NCI-H1092 (cell line): Measurements from ENCODE around the gene TRPM8.

Source experiments
- DNase-seq: peaks from one replicate; lab custom pipeline; 2025; lab: John Stamatoyannopoulos, UW

TRPM8 gene

DNA sequence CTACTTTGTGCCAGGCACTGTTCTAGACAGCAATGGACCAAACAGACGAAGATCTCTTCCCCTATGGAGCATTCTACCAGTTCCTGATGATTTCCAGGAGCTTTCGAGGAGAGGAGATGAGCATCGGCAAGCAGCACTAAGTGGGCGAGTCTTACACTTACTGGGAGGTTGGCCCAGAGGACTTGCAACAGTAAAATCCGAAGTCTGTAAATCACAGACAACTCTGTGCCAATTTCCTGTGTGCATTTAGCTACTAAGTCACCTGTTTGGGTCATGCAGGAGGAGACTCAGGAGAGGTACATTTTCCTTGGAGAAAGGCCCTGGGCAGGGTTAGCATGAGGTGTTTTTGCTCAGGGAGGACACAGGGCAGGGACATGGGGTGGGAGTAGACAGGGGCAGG lies 58.9 kb downstream of the TRPM8 start:
- DNase-seq, result no peak

DNA sequence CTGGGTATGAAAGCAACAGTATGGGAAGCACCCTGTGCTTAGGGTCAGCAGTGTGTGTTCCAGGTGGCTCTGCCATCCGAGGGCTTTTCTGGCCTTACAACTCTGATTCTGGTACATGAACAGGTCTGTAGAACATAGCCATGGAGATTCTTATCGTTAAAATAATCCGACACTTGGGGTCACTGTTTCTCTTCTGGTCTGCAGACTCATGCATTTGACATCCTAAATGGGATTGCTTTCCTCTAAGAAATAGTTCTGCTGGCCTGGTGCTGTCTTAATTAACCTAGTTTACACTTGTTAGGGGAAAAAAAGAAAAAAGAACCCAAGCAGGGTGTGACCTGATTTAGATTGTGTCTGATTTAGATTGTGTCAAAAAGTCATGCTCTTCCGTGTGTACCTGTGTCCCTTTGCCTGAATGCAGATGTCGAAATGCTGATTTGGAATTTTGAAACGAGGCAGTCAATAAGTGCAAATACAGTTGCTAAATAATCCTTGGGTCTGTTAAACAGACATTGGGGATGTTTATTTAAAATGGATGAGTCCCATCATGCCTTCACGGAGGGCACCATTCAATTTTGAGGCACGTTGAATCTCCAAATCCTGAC lies 59.6 kb downstream of the TRPM8 start:
- DNase-seq, result peak; percentile 19

DNA sequence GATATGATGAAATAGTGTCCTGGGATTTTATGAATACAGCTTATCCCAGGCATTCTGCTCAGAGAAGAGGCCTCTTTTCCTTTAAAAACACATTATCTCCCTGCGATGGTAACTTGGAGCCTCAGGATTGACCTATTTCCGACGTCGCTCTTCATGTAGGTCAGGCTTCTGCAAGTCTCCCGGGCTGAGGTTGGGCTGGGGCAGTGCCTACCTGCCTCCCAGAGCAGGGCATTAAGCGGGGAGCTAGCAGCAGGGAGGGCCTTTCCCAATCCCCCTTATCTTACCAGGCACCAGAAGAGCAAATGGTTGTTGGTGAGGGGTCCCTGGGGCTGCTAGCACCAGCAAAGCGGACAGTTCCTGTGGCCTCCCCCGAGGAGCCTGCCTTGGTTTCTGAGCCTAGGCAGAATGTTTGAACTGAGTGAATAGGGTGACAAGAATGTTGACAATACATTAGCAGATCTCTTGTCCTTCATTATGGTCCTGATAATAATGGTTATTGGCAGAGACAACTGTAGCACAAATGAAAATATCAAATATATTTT lies 60.2 kb downstream of the TRPM8 start:
- no peak for DNase-seq

DNA sequence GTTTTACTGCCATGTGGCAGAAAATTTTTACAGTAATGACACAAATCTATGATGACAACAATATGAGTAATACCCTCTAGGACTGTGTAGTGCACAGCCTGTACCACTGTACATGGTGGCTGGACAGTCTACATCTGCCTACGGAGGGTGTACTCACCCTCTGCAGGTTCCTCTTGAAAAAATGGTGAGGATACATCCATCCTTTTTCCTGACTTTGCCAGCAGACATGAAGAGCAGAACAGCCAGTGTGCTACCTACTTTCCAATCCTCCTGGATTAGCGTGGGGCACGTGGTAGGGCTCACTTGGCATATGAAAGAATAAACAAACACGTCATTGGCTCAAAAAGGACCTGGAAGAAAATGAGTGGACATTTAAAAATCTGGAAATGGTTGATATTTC lies 62.6 kb downstream of the TRPM8 start:
- no peak for DNase-seq

DNA sequence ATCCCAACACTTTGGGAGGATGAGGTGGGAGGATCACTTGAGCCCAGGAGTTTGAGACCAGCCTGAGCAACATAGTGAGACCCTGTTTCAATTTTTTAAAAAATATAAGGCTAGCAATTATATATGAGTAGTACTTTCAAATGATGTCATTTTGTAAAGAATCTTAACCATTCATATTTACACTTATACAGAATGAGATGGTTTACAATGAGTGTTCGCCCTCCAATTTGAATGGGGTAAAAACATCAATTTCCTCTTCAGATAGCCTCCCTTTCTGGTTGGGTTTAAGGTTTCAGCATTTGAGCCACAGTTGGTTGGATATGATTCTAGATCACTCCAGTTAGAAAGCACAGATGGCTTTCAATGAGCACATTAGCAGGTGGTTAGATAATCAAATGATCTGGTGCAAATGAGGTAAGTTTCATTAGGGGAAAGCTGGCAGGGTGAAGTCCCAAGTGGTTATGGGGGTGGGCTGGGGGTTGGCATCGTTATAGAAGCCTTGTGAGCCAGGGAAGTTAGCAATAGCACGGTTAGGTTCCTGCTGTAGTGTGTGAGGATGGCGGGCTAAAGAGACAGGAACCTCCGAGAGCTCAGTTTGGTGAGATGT lies 63.9 kb downstream of the TRPM8 start:
- peak; percentile 31 for DNase-seq

DNA sequence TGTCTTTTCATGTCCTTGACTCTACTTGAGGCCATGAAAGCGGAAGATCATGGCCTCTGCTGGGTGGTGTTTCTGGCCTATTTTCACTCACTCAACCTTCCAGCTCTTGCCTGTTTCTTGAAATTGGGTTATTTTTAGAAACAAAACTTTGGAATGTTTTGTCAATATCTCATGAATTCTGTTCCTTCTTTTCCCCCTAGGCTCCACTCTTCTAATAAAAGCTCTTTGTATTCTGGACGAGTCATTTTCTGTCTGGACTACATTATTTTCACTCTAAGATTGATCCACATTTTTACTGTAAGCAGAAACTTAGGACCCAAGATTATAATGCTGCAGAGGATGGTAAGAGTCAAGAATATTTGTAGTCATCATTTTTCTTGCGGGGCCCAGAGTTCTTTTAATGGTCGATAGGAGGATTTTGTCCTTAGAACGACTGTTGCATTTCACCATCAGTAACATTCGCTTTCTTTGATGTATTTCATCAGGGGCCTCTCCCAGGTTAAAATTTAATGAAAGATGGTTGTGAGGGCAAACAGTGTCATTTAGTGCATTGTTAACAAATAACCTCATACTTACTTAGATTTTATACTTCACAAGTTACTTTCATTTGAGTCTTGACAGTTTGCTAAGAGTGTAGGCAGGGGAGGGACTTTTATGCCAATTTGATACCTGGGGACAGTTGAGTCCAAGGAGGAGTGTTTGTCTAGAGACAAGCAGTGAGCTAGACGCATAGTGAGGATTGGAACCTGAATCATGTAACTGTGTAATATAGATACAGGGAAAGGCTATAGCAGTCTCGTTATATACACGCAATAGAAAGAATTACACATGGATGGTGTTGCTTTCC lies 64.6 kb downstream of the TRPM8 start:
- no peak for DNase-seq

DNA sequence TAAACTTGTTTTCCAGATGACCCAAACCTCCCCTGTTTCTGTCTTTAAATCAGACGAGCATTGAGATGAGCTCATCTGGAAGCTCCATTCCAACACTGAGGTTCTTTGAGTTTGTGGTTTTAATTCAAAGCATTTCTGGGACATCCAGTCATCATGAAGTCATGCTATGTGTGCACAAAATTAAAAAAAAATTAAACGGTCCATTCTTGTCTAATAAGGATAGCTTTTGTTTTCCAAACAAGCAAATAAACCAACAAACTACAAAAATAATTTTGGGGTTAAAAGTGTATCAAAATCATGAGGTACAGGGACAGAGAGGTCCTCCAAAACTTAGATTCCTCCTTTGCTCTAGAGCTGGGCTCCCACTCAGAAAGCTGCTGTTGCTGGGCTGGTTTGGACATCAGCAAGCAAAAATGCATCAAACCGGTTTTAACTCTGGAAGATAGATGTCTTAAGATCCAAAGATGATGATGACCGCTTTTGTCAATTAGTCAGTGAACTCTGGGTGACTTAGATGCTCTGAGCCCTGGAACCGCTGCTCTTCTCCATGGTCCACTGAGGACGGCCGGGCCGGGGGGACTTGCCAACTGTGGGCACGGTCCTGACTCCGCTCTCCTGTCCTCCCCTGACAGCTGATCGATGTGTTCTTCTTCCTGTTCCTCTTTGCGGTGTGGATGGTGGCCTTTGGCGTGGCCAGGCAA lies 65.4 kb downstream of the TRPM8 start:
- no peak for DNase-seq

DNA sequence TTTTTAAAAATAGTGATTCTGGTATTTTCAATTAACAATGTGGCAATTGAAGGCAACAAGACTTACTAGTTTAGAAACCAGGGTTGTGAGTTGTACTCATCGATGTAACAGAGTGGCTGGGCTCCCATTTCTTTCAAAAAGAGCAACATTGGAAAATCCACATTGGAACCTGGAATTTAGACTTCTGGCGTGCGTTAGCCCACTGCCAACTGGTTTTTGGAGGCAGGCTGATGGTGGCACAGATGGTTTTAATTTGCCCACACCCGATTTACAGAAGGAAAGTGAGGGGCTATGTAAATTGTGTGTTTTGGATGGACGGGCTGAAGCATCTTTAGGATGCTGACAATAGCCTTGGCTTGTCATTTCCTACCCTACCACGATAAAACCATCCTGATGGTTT lies 66.3 kb downstream of the TRPM8 start:
- no peak for DNase-seq

DNA sequence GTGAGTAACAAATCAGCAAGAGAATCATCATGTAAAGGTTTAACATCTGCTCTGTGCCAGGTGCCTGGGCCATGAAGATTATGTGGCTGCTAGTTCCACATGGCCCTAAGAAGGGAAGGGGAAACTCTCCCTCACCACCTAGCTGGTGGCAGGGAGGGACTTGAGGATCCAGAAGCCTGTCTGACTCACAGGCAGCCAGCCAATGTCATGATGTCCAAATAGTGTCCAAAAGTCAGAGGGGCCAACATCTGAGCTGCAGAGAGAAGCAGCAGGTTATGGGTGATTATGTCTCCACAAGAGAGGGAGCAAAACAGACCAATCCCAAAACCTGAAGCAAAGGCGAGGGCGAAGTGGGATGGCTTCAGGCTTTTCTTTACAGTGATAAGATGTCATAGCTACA lies 71.4 kb downstream of the TRPM8 start:
- no peak for DNase-seq

DNA sequence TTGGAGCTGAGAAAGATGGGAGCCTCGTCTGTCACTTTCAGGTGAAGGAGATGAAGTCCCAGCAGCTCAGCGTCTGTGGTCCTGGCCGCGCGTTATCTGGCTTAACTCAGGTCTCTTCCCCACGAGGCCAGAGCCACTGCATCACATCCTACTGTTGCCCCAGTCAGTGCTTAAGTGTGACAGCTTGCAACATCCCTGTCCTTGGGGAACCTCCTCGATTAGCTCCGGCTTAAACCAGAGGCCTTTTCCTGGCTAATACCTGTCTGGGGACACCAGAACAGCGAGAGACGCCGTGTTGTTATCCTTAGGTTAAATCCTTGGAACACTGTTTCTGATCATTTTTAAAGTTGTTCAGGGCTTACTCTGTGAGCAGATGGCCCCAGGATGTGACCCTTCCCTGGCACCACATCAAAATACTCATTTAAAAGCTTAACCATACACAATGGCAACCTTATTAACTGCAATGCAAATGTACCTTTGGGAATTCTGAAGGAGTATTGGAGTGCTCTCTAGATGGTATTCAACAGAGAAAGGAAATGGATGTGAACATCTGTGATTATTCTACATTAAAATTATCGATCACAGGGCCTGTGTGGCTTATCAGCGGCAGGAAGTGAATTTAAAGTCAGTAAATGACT lies 72.2 kb downstream of the TRPM8 start:
- peak; percentile 71 for DNase-seq

DNA sequence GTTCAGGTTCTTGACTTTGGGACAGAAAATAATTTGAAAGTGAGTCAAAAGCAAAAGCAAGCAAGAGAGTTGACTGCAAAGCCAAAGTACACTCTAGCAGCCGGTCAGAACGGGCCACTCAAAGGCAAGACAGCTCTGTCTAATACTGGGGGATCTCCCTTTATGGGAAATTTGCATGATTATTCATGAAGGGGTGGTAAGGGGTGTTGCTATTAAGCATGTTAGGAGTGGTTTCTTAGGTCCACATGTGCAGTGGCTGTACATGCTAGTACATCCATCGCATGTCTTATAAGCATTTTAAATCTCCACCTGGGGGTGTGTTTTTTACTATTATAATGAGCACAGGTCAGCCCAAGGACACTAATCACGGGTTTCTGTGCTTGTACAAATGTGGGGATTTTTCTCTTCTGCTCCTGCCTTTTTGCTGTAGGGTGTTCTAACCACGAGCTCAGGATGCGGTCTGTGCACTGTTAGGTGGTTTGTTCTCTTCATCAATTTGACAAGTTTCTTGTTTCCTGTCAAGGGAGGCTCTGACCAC lies 73.2 kb downstream of the TRPM8 start:
- DNase-seq, result no peak

DNA sequence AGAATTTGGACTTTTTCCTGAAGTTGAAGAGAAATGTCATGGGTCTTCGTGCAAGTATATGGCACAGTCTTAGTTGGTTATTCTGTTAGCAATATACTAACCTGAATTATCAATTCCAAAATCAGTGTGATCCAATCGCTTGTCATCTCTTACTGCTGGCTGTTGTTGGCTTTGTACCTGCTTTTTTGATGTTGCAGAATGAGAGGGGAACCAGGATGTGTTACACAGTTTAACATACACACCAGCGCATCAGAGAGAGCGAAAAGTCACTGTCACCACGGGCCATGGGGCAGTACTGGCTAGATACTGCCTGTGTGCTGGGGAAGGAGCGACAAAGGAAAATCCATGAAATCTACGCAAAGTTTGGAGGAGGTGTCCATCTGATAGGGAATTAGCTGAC lies 74.0 kb downstream of the TRPM8 start:
- DNase-seq, result no peak

DNA sequence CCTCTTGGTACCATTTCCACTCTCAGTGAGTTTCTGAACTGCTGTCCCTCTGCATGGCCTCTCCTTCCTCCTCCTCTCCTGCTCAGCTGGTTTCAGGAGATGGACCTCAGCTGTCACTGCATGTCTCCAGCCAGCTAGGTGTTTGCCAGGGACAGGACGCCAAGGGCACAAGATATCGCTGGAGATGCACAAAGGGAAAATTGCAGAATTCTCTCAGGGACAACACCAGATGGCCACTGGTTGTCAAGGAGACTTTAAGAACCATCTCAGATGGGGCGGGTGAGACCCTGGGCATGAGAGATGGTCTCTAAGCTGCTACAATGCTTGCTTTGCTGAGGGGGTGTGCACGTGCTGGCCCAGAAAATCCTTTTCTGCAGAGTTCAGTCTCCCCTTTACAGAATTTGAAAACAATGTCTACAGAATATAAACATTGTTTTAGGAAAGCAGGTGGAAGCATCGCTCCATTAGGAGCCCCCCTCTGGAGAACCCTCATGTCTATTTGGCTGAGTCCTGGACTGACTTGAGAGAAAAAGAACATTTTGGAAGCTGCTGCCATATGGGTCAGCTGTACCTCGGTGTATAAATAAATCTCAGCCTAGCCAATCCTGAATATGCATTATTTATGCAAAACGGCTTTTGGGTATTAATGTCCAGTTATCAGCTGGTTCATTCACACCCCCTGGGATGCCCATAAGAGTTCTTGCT lies 75.5 kb downstream of the TRPM8 start:
- DNase-seq, result no peak

DNA sequence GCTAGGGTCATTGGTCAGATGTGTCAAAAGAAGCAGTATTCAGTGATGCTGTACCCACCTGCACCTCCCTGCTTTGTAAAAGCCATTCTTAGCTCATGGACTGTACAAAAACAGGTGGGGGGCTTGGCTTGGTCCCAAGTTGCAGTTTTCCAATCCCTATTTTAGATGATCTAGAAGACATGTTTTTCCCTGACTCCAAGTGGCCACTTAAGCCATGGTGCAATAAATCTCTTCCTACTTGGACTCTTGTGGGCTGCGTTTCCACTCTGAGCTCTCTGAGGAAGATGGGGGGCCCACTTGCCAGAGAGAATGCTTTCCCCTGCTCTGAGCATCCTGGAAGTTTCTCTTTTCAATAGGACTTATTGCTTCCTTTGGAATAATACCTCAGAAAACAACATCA lies 76.3 kb downstream of the TRPM8 start:
- no peak for DNase-seq

DNA sequence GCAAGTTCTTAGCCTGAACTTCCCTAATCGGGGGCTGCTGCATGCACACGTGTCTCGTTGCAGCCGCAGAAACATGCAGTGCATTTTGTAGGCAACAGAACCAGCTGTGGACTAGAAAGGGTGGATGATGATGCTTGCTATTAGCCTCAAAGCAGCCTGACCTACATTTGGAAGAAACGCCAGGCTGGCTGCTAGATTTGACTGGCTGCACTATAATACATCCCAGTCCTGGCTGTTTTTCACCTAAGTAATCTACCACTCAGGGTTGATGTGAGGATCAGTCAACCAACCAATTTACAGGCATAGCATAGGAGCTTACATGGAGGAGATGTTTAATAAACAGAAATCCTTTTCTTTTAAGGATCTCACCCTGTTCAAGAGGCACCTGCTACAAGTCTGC lies 77.0 kb downstream of the TRPM8 start:
- no peak for DNase-seq

DNA sequence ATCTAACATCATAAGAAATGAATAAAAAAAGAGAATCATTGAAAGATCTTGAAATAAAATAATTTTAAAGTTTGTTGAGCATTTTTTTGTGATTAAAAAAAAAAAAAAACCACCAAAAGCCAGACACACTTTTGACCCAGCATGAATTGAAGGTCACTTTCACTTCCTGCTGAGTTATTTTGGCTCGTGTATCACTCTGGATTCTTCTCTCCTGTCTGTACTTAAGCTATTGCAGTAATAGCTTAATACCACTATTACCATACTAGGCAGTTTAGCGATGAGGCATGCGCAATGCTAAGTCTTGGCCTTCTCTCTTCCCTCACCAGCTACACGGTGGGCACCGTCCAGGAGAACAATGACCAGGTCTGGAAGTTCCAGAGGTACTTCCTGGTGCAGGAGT lies 78.8 kb downstream of the TRPM8 start:
- DNase-seq, result no peak

DNA sequence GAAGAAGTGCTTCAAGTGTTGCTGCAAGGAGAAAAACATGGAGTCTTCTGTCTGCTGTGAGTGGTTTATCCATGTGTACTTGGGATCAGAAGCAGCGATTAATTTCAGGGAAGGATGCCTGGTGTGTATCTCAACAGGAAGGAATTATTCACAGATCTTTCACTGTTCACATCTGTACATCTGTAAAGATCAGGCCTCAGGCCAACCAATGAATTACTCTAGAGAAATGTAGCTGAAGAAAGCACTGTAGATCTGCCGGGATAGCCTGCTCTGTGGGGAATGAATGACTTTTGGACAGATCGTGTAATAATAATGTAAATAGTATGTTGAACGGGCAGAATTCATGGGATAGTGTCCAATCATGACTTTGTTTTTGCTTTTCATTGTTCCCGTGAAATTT lies 79.3 kb downstream of the TRPM8 start:
- DNase-seq, result no peak

DNA sequence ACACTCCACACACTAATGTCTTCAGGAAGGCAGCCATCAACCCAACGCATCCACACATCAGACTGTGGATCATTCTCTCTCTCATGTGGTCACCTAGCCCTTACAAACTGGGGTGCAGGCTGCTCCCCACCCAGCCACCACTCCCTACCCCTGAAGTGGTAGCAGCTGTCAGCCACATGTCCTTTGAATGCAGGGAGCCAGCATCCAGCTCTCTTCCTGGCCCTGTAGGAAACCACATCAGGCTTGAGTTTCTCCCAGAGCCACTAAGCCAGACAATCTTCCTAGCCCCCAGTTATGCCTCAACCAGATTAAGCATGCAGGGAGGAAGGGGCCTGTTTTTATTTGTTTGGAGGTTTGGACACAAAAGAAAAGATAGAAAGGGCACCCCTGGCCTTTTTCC lies 80.5 kb downstream of the TRPM8 start:
- DNase-seq, result no peak

DNA sequence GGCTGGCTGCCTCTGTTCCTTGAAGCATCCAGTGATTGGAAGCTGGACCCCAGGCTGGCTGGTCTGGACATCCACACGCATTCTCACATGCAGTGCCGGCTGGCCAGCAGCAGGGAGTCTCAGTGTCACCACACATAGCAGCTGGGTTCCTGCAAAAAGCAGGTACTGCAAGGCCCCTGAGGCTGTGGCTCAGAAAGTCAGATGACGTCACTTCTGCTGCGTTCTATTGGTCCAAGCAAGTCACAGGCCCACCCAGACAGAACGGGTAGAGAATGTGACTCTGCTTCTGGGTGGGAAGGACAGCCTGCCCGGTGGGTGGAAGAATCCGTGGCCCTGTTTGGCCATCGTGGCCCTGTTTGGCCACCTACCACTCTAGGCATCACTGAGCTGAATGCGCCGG lies 82.0 kb downstream of the TRPM8 start:
- DNase-seq, result no peak

DNA sequence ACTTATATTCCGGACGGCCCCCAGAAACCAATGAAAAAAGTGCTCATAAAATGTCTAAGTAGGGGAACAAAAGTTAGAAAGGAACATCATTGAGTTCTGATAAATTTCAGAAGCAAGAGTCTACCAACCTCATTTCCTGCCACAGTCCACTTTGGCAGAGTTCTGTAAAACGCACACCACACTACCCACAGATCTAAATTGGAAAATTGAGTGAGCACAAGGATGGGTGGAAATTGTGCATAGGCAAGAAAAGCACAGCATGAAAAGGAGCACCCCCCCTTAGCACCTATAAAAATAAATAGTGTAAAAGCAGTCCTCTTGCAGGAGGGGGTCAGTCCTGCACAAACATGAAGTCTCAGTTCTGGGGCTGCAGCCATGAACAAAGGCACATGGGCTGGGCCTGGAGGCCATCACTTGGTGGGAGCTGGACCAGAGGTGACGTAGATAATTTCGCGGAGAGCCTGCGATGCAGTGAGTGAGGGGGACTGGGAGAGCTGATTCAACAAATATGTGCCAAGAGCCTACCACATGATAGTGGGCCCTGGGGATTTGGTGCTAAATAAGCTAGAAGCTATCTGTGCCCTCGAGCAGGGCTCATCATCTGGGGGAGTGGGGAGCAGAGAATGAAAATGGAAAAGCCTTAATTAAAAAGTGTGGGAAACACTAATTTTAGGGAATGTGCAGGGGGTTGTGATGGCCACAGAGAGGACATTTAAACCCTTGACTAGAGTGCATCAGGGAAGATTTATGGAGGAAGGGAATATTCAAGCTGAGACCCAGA lies 84.4 kb downstream of the TRPM8 start:
- no peak for DNase-seq
